H1 (cell line): ENCODE measurements around the gene SRSF1. TPM values are rescaled to one million over a fixed set of nuclear protein-coding genes. Genes with fewer than 3 reads are reported as not detected.
A peak's percentile ranks its signal among the peaks of the same experiment; 100 is the strongest.

Experiments
- CTCF ChIA-PET: fragments of 300-600 bp; sonication (Branson Sonifier 250); formaldehyde crosslinking; loops from one replicate; lab custom pipeline; 2021; ENCODE audit not compliant: partially characterized antibody; lab: Charles Lee
- POLR2A ChIA-PET: fragments of 300-600 bp; sonication (Branson Sonifier 250); formaldehyde crosslinking; loops from one replicate; lab custom pipeline; 2021; ENCODE audit warnings: inconsistent platforms; ENCODE audit not compliant: partially characterized antibody; lab: Charles Lee
- DNase-seq, 2 experiments: peaks; one replicate each; pipeline versions ENCODE4 v3.0.0 to v3.0.0-alpha.2; 2010 to 2022; ENCODE audit warnings: low spot score in 2 of 2, low read depth in 1 of 2, mixed read lengths in 1 of 2
- FAIRE-seq: peaks from 2 replicates; lab custom pipeline; 2011; peaks lifted over from hg19 to GRCh38; lab: Jason Lieb, UNC
- H2AFZ ChIP-seq: 2 replicates; pipeline ENCODE4 v1.8.1; 2012; ENCODE audit warnings: low read length, inconsistent platforms
- H2AK5ac ChIP-seq: 2 replicates; pipeline ENCODE4 v1.6.1; 2013; ENCODE audit warnings: low read depth, low read length
- H2BK120ac ChIP-seq: replicated peaks from 2 replicates; pipeline ENCODE3; 2013; ENCODE audit warnings: low read depth, low read length, inconsistent platforms
- H2BK12ac ChIP-seq: 2 replicates; pipeline ENCODE4 v1.6.1; 2013; ENCODE audit warnings: low read depth, low read length
- H2BK15ac ChIP-seq: 2 replicates; pipeline ENCODE4 v1.6.1; 2013; ENCODE audit warnings: low read length
- H2BK20ac ChIP-seq: 2 replicates; pipeline ENCODE4 v1.6.1; 2013; ENCODE audit warnings: low read length
- H2BK5ac ChIP-seq: 2 replicates; pipeline ENCODE4 v1.6.1; 2013; ENCODE audit warnings: low read depth, low read length
- H3K14ac ChIP-seq: 2 replicates; pipeline ENCODE4 v1.6.1; 2013; ENCODE audit warnings: inconsistent platforms; ENCODE audit not compliant: insufficient read length
- H3K18ac ChIP-seq: 2 replicates; pipeline ENCODE4 v1.6.1; 2013; ENCODE audit warnings: low read length; ENCODE audit errors: extremely low read depth
- H3K23ac ChIP-seq: 2 replicates; pipeline ENCODE4 v1.6.1; 2013; ENCODE audit warnings: inconsistent platforms; ENCODE audit not compliant: insufficient read length
- H3K23me2 ChIP-seq: 2 replicates; pipeline ENCODE4 v1.6.1; 2013; ENCODE audit warnings: low read depth, low read length
- H3K27ac ChIP-seq: 2 replicates; pipeline ENCODE4 v1.6.1; 2011; ENCODE audit warnings: low read depth, low read length, inconsistent platforms
- H3K27me3 ChIP-seq, 4 experiments: replicated peaks in 1 of 4; 1 replicate in 1 of 4; 2 replicates in 3 of 4; pipeline versions ENCODE4 v1.6.1 to v1.8.1; 2011 to 2013; ENCODE audit warnings: low read length in 3 of 4, mild to moderate bottlenecking in 3 of 4, inconsistent platforms in 2 of 4, mixed read lengths in 2 of 4, moderate library complexity in 1 of 4; ENCODE audit not compliant: control insufficient read depth in 3 of 4, insufficient read depth in 3 of 4; ENCODE audit errors: extremely low read depth in 1 of 4
- H3K36me3 ChIP-seq, 4 experiments: 2 replicates each; pipeline versions ENCODE4 v1.6.1 to v1.8.1; 2011 to 2013; ENCODE audit warnings: mild to moderate bottlenecking in 4 of 4, low read length in 3 of 4, moderate library complexity in 2 of 4, control low read depth in 1 of 4, inconsistent platforms in 1 of 4; ENCODE audit not compliant: insufficient read depth in 4 of 4, control insufficient read depth in 2 of 4
- H3K4ac ChIP-seq: replicated peaks from 2 replicates; pipeline ENCODE3; 2013; ENCODE audit warnings: low read length, low read depth, mixed read lengths, inconsistent platforms; ENCODE audit not compliant: insufficient read length
- H3K4me1 ChIP-seq, 4 experiments: replicated peaks in 1 of 4; 1 replicate in 1 of 4; 2 replicates in 3 of 4; pipeline versions ENCODE4 v1.6.1 to v1.8.1; 2011 to 2013; ENCODE audit warnings: low read length in 3 of 4, inconsistent platforms in 2 of 4, mixed read lengths in 1 of 4; ENCODE audit not compliant: insufficient read depth in 4 of 4, control insufficient read depth in 3 of 4
- H3K4me2 ChIP-seq, 2 experiments: 2 replicates each; pipeline versions ENCODE4 v1.6.1 to v1.8.1; 2011 to 2013; ENCODE audit warnings: low read depth in 2 of 2, low read length in 2 of 2, control low read depth in 1 of 2, inconsistent platforms in 1 of 2, mild to moderate bottlenecking in 1 of 2; ENCODE audit not compliant: insufficient read depth in 1 of 2
- H3K4me3 ChIP-seq, 4 experiments: fragments of 200-600, 300-600 bp in 1 of 4; sonication (generic), shearing (Covaris generic), sonication (Bioruptor Twin) in 1 of 4; 2 replicates each; pipeline versions ENCODE4 v1.5.1 to v1.8.1; 2011 to 2016; ENCODE audit warnings: low read length in 4 of 4, low read depth in 3 of 4, control low read depth in 2 of 4, inconsistent platforms in 2 of 4, mild to moderate bottlenecking in 2 of 4, mixed read lengths in 1 of 4, moderate library complexity in 1 of 4; ENCODE audit not compliant: insufficient read depth in 2 of 4; ENCODE audit errors: extremely low read depth in 1 of 4
- H3K56ac ChIP-seq: replicated peaks from 2 replicates; pipeline ENCODE3; 2013; ENCODE audit warnings: low read depth, mild to moderate bottlenecking, mixed read lengths, low read length, inconsistent platforms; ENCODE audit not compliant: insufficient read length
- H3K79me1 ChIP-seq: 2 replicates; pipeline ENCODE4 v1.6.1; 2013; ENCODE audit warnings: low read depth, low read length, control low read depth
- H3K79me2 ChIP-seq, 2 experiments: 2 replicates each; pipeline versions ENCODE4 v1.6.1 to v1.8.1; 2012 to 2013; ENCODE audit warnings: low read length in 2 of 2, mild to moderate bottlenecking in 2 of 2, inconsistent platforms in 1 of 2; ENCODE audit not compliant: insufficient read depth in 2 of 2, control insufficient read depth in 1 of 2
- H3K9ac ChIP-seq, 4 experiments: replicated peaks in 1 of 4; 1 replicate in 1 of 4; 2 replicates in 3 of 4; pipeline versions ENCODE4 v1.6.1 to v1.8.1; 2011 to 2013; ENCODE audit warnings: low read depth in 3 of 4, low read length in 3 of 4, control low read depth in 2 of 4, mild to moderate bottlenecking in 2 of 4, moderate library complexity in 2 of 4, inconsistent platforms in 1 of 4; ENCODE audit errors: extremely low read depth in 1 of 4
- H3K9me3 ChIP-seq, 2 experiments: 2 replicates each; pipeline versions ENCODE4 v1.6.1 to v1.8.1; 2012 to 2013; ENCODE audit warnings: mild to moderate bottlenecking in 2 of 2, moderate library complexity in 2 of 2, control low read depth in 1 of 2, inconsistent platforms in 1 of 2, low read depth in 1 of 2, low read length in 1 of 2, mixed read lengths in 1 of 2; ENCODE audit not compliant: insufficient read depth in 2 of 2
- H4K20me1 ChIP-seq, 2 experiments: replicated peaks in 1 of 2; 2 replicates each; pipeline versions ENCODE3 to v1.8.1; 2011 to 2013; ENCODE audit warnings: inconsistent platforms in 2 of 2, low read length in 2 of 2, mild to moderate bottlenecking in 1 of 2; ENCODE audit not compliant: insufficient read depth in 2 of 2, control insufficient read depth in 1 of 2
- H4K5ac ChIP-seq: 2 replicates; pipeline ENCODE4 v1.6.1; 2013; ENCODE audit warnings: low read length, low read depth, mixed read lengths, inconsistent platforms; ENCODE audit not compliant: insufficient read length
- H4K8ac ChIP-seq: 2 replicates; pipeline ENCODE4 v1.8.0; 2013; ENCODE audit warnings: mild to moderate bottlenecking, moderate library complexity, low read length, inconsistent platforms; ENCODE audit not compliant: insufficient read depth; ENCODE audit errors: extremely low read depth
- H4K91ac ChIP-seq: replicated peaks from 2 replicates; pipeline ENCODE3; 2013; ENCODE audit warnings: low read length, mixed read lengths, inconsistent platforms; ENCODE audit not compliant: insufficient read length
- ASH2L ChIP-seq: fragments of 200-600, 300-600 bp; sonication (generic); IDR thresholded peaks from one replicate; pipeline ENCODE4 v1.7.1; 2017; ENCODE audit warnings: low read length
- CBX5 ChIP-seq: fragments of 300-800, 300-1000 bp; sonication (generic); IDR thresholded peaks from 2 replicates; pipeline ENCODE4 v1.7.1; 2016; ENCODE audit warnings: antibody characterized with exemption, low read length, low read depth
- CEBPB ChIP-seq: IDR thresholded peaks from 2 replicates; pipeline ENCODE4 v1.6.1; 2012; ENCODE audit warnings: low read depth, low read length
- CHD1 ChIP-seq: IDR thresholded peaks from 2 replicates; pipeline ENCODE4 v1.6.1; 2012; ENCODE audit warnings: low read depth, low read length, improper control_type of control experiment
- CTBP2 ChIP-seq: IDR thresholded peaks from 2 replicates; pipeline ENCODE4 v1.7.0; 2011; ENCODE audit warnings: borderline replicate concordance, mild to moderate bottlenecking, moderate library complexity, mixed read lengths, low read length; ENCODE audit not compliant: insufficient read depth, insufficient read length
- GABPA ChIP-seq: IDR thresholded peaks from 2 replicates; pipeline ENCODE4 v1.6.1; 2011; ENCODE audit warnings: mild to moderate bottlenecking, low read length, moderate library complexity, borderline replicate concordance; ENCODE audit not compliant: insufficient read depth
- HDAC6 ChIP-seq: IDR thresholded peaks from one replicate; pipeline ENCODE4 v1.7.1; 2012; ENCODE audit warnings: low read depth, mild to moderate bottlenecking, inconsistent platforms, low read length, moderate library complexity
- KDM4A ChIP-seq: IDR thresholded peaks from one replicate; pipeline ENCODE4 v1.7.1; 2012; ENCODE audit warnings: low read depth, mild to moderate bottlenecking, moderate library complexity, low read length, inconsistent platforms; ENCODE audit not compliant: severe bottlenecking
- NRF1 ChIP-seq: IDR thresholded peaks from 2 replicates; pipeline ENCODE4 v1.6.1; 2011; ENCODE audit warnings: mild to moderate bottlenecking, low read depth, low read length, improper control_type of control experiment
- SAP30 ChIP-seq: fragments of 300-600 bp; sonication (generic); IDR thresholded peaks from 2 replicates; pipeline ENCODE4 v1.7.1; 2012; ENCODE audit warnings: low read length, moderate library complexity, mild to moderate bottlenecking, inconsistent platforms; ENCODE audit not compliant: insufficient read depth, insufficient replicate concordance
- SP1 ChIP-seq: IDR thresholded peaks from 2 replicates; pipeline ENCODE4 v1.6.1; 2011; ENCODE audit warnings: low read depth, low read length
- SP2 ChIP-seq: IDR thresholded peaks from 2 replicates; pipeline ENCODE4 v1.6.1; 2012; ENCODE audit warnings: mild to moderate bottlenecking, low read length, inconsistent platforms
- SRF ChIP-seq: IDR thresholded peaks from 2 replicates; pipeline ENCODE4 v1.6.1; 2011; ENCODE audit warnings: mild to moderate bottlenecking, low read depth, low read length, moderate library complexity
- TEAD4 ChIP-seq: IDR thresholded peaks from 2 replicates; pipeline ENCODE4 v1.6.1; 2012; ENCODE audit warnings: low read depth, low read length, inconsistent platforms, mixed read lengths
- WGBS, 2 experiments: shearing (Covaris generic) in 1 of 2; methylation state at CpG; one replicate each; pipeline versions ENCODE4 v1.1.6 to v1.1.7; 2013 to 2015; ENCODE audit warnings: low lambda C conversion rate in 2 of 2, mixed read lengths in 2 of 2, inconsistent platforms in 1 of 2, low coverage in 1 of 2, missing lambda C conversion rate in 1 of 2; ENCODE audit not compliant: insufficient replicate concordance in 2 of 2, insufficient coverage in 1 of 2, insufficient read length in 1 of 2; ENCODE audit errors: extremely low coverage in 1 of 2, missing lambda C conversion rate in 1 of 2; 5-methylcytosine and 5-hydroxymethylcytosine counted together
- polyA plus RNA-seq, 7 experiments: library from polyadenylated mRNA; depleted of rRNA in 3 of 7; stranded (reverse) in 5 of 7; unstranded in 2 of 7; fragments of >200 nt in 5 of 7; fragments of 200-250 nt in 2 of 7; gene quantifications; 1 replicate in 5 of 7; 2 replicates in 1 of 7; 4 replicates in 1 of 7; pipeline versions ENCODE4 v1.2.1 to v1.2.3, GENCODE V29; 2011 to 2013; ENCODE audit warnings: missing spikeins in 2 of 7, mixed read lengths in 2 of 7
- total RNA-seq: library from RNA; stranded (reverse); fragmentation: NEBNext Ultra II Directional; extraction: Animal tissue kit (Norgen Biotek cat#: 25700); gene quantifications from 2 replicates; pipeline ENCODE4 v1.2.1, GENCODE V29; 2021

Gene SRSF1
- total and polyA plus RNA-seq, 2 of the 8 experiments (the other 6 are each of a cell fraction or from before 2014, with no cell fraction given), result 149 to 429 TPM

- H2AFZ ChIP-seq, result no peak overlapping the region
- H3K23ac ChIP-seq, result no peak overlapping the region
- POLR2A ChIA-PET, result interaction anchor here (0.6 to 28.0 kb wide), 30 partner anchors 11 to 165 kb away, joined by 3 to 672 read pairs (median 6); partner anchors contain the start of genes CUEDC1, DYNLL2, MRPS23 and VEZF1
- peaks cover 13 to 45% (median 32%) of the 10 kb centered on the region in 4 experiments for H3K36me3 ChIP-seq
- H4K20me1 ChIP-seq, result peaks cover 9 to 11% of the 10 kb centered on the region in 2 experiments
- FAIRE-seq (no peak), DNase-seq (peak in 1 of 2 experiments; percentile 60)
- H2BK15ac ChIP-seq, result no peak overlapping the region; the same call in 1 of the 2 replicates
- H3K4me2 ChIP-seq, result peak overlapping the region; percentile 87 to 94
- peak overlapping the region; percentile 99 for H3K18ac ChIP-seq
- H3K9ac ChIP-seq, result peak overlapping the region; percentile 94 to 100 (median 100)
- peak overlapping the region; percentile 84; the same call in 1 of the 2 replicates for H2BK12ac ChIP-seq
- H3K9me3 ChIP-seq, result no peaks in the 10 kb centered on the region
- peaks cover 11 to 52% of the 10 kb centered on the region in 2 experiments for H3K79me2 ChIP-seq
- H3K23me2 ChIP-seq, result peaks cover 12% of the 10 kb centered on the region
- H4K91ac ChIP-seq, result peak overlapping the region; percentile 98
- 1% methylated on average over 20 of the region's 20 CpGs; no CpG with 5 or more reads in 1 of the 2 experiments for WGBS, 2 experiments
- H3K27me3 ChIP-seq, result no peaks in the 10 kb centered on the region
- H3K27ac ChIP-seq, result peak overlapping the region; percentile 100
- no peak overlapping the region for H2BK20ac ChIP-seq
- peak overlapping the region; percentile 33 for H3K14ac ChIP-seq
- peak overlapping the region; percentile 88 for H3K4ac ChIP-seq
- H3K4me1 ChIP-seq, result peaks cover 0 to 11% (median 5%) of the 10 kb centered on the region in 4 experiments; a peak in 4 of 7 replicates
- H4K5ac ChIP-seq, result peak overlapping the region; percentile 97
- H2AK5ac ChIP-seq, result peak overlapping the region; percentile 82
- peak overlapping the region; percentile 96 for H3K56ac ChIP-seq
- peak overlapping the region; percentile 1 for H2BK120ac ChIP-seq
- peak overlapping the region; percentile 99 for H2BK5ac ChIP-seq
- CTCF ChIA-PET, result interaction anchor here (0.6 to 1.7 kb wide), 11 partner anchors 10 to 148 kb away, joined by 3 to 6 read pairs (median 3); no protein-coding TSS in a partner anchor
- H3K4me3 ChIP-seq, result peak overlapping the region; percentile 87 to 98 (median 94)
- H4K8ac ChIP-seq, result peak overlapping the region; percentile 100
- no peaks in the 10 kb centered on the region; the same call in 1 of the 2 replicates for H3K79me1 ChIP-seq
- TF ChIP-seq NRF1 (peak; percentile 41), GABPA (no peak), CHD1 (no peak), SP1 (no peak), HDAC6 (no peak), SAP30 (peak; percentile 87), CTBP2 (no peak), KDM4A (no peak), CBX5 (no peak), SRF (no peak), TEAD4 (no peak), SP2 (no peak), CEBPB (no peak), ASH2L (peak; percentile 80)
Observed at GRCh38 chr17:58006560-58006923, 504 bp downstream of the SRSF1 start.
